Neuron (in vitro differentiated cells): Measurements from ENCODE around the gene HOXB13.

Experiments
- H2AFZ ChIP-seq: one replicate; pipeline ENCODE4 v1.6.1; 2013; ENCODE audit warnings: low read depth, mild to moderate bottlenecking, inconsistent platforms, low read length, moderate library complexity
- H3K27me3 ChIP-seq: one replicate; pipeline ENCODE4 v1.6.1; 2013; ENCODE audit warnings: low read length; ENCODE audit not compliant: insufficient read depth
- H3K36me3 ChIP-seq: one replicate; pipeline ENCODE4 v1.6.1; 2013; ENCODE audit warnings: low read length; ENCODE audit not compliant: insufficient read depth
- H3K4me1 ChIP-seq: one replicate; pipeline ENCODE4 v1.6.1; 2013; ENCODE audit warnings: low read length; ENCODE audit not compliant: insufficient read depth
- H3K4me3 ChIP-seq: 2 replicates; pipeline ENCODE4 v1.5.1; 2013; ENCODE audit warnings: mild to moderate bottlenecking, low read length, moderate library complexity
- H3K9me3 ChIP-seq: one replicate; pipeline ENCODE4 v1.6.1; 2013; ENCODE audit warnings: low read length

The HOXB13 gene

GRCh38 chr17:48690655-48691054 is 37.9 kb downstream of the HOXB13 start:
- Histone ChIP-seq H3K36me3 (no peaks in the 10 kb centered on the region), H2AFZ (no peak overlapping the region), H3K9me3 (no peaks in the 10 kb centered on the region), H3K4me3 (no peak overlapping the region), H3K27me3 (peaks cover 3% of the 10 kb centered on the region), H3K4me1 (no peaks in the 10 kb centered on the region)

- H3K4me1 ChIP-seq = no peaks in the 10 kb centered on the region
- H3K9me3 ChIP-seq = no peaks in the 10 kb centered on the region
- no peak overlapping the region for H2AFZ ChIP-seq
- H3K27me3 ChIP-seq = peaks cover 26% of the 10 kb centered on the region
- no peaks in the 10 kb centered on the region for H3K36me3 ChIP-seq
- no peak overlapping the region for H3K4me3 ChIP-seq
These were observed 46.9 kb downstream of the HOXB13 start for GRCh38 chr17:48681609-48682008.

- Histone ChIP-seq H3K9me3 (no peaks in the 10 kb centered on the region), H3K4me3 (no peak overlapping the region), H2AFZ (no peak overlapping the region), H3K4me1 (no peaks in the 10 kb centered on the region), H3K27me3 (peaks cover 25% of the 10 kb centered on the region), H3K36me3 (no peaks in the 10 kb centered on the region)
These were observed 49.0 kb downstream of the HOXB13 start for GRCh38 chr17:48679385-48680096.

- peaks cover 21% of the 10 kb centered on the region for H3K27me3 ChIP-seq
These were observed 50.2 kb downstream of the HOXB13 start for GRCh38 chr17:48678141-48678971.

GRCh38 chr17:48676963-48677558 is 51.5 kb downstream of the HOXB13 start:
- Histone ChIP-seq H3K36me3 (no peaks in the 10 kb centered on the region), H2AFZ (no peak overlapping the region), H3K4me3 (no peak overlapping the region), H3K4me1 (no peaks in the 10 kb centered on the region), H3K27me3 (peaks cover 16% of the 10 kb centered on the region), H3K9me3 (no peaks in the 10 kb centered on the region)

More at GRCh38 chr17:48678141-48678971, 50.2 kb downstream of the HOXB13 start:
- Histone ChIP-seq H2AFZ (no peak overlapping the region), H3K9me3 (no peaks in the 10 kb centered on the region), H3K36me3 (no peaks in the 10 kb centered on the region), H3K4me1 (no peaks in the 10 kb centered on the region), H3K4me3 (no peak overlapping the region)
